Activated CD4-positive, CD25-positive, alpha-beta regulatory T cell treated with anti-CD3 and anti-CD28 coated beads, Interleukin-2, amount 50 U/mL, for 72 hours (primary cell): ENCODE data around the gene GJB1.
A peak's percentile ranks its signal among the peaks of the same experiment; 100 is the strongest.
"Not testable (repeated sequence)": the region's sequence is repeated elsewhere in the genome, so short reads cannot be mapped to it uniquely, and the experiment has no call there.

ENCODE experiments used
- DNase-seq: peaks from one replicate; pipeline ENCODE4 v3.0.0; 2021

GJB1 gene

GRCh38 chrX:71222929-71223328 lies at the start of gene GJB1:
Gene GJB1, plus strand, starts transcription at chrX:71223224. Its CDS starts 484 bp downstream, at chrX:71223708.
- no peak for DNase-seq

GRCh38 chrX:71173440-71173839 lies 49.6 kb upstream of the GJB1 start:
- no peak for DNase-seq

GRCh38 chrX:71174795-71175194 lies 48.2 kb upstream of the GJB1 start:
- no peak for DNase-seq

GRCh38 chrX:71175531-71175930 lies 47.5 kb upstream of the GJB1 start:
- DNase-seq = no peak

- DNase-seq = no peak
Measured at GRCh38 chrX:71177327-71177726, 45.7 kb upstream of the GJB1 start.

GRCh38 chrX:71178908-71179307 lies 44.1 kb upstream of the GJB1 start:
- DNase-seq = peak; percentile 48

- DNase-seq = not testable (repeated sequence)
Measured at GRCh38 chrX:71180579-71181265, 42.3 kb upstream of the GJB1 start.

- peak; percentile 38 for DNase-seq
Measured at GRCh38 chrX:71181558-71181909, 41.5 kb upstream of the GJB1 start.

GRCh38 chrX:71181910-71182799 lies 40.9 kb upstream of the GJB1 start:
- DNase-seq = peak; percentile 72

- DNase-seq = no peak
Measured at GRCh38 chrX:71182871-71183270, 40.2 kb upstream of the GJB1 start.

GRCh38 chrX:71183341-71183740 lies 39.7 kb upstream of the GJB1 start:
- DNase-seq = no peak

GRCh38 chrX:71184092-71184491 lies 38.9 kb upstream of the GJB1 start:
- no peak for DNase-seq

GRCh38 chrX:71184803-71185495 lies 38.1 kb upstream of the GJB1 start:
- no peak for DNase-seq

GRCh38 chrX:71191248-71191647 lies 31.8 kb upstream of the GJB1 start:
- DNase-seq = no peak

- no peak for DNase-seq
Measured at GRCh38 chrX:71195964-71196649, 26.9 kb upstream of the GJB1 start.

GRCh38 chrX:71198066-71198465 lies 25.0 kb upstream of the GJB1 start:
- DNase-seq = no peak

- no peak for DNase-seq
Measured at GRCh38 chrX:71199252-71200008, 23.6 kb upstream of the GJB1 start.

GRCh38 chrX:71210816-71211215 lies 12.2 kb upstream of the GJB1 start:
- no peak for DNase-seq

- DNase-seq = no peak
Measured at GRCh38 chrX:71212536-71212935, 10.5 kb upstream of the GJB1 start.

GRCh38 chrX:71214152-71214551 lies 8.9 kb upstream of the GJB1 start:
- no peak for DNase-seq

- DNase-seq = no peak
Measured at GRCh38 chrX:71214604-71215337, 8.3 kb upstream of the GJB1 start.
